Smooth muscle cell (in vitro differentiated cells): Measurements from ENCODE around the gene SLC8B1. TPM values are rescaled to one million over a fixed set of nuclear protein-coding genes. Genes with fewer than 3 reads are reported as not detected.

Experiments
- DNase-seq: peaks from one replicate; lab custom pipeline; 2025; ENCODE audit not compliant: unreplicated experiment; lab: John Stamatoyannopoulos, UW
- H2AFZ ChIP-seq: fragments of 200-600 bp; sonication (generic); 2 replicates; pipeline ENCODE4 v1.6.0; 2016; ENCODE audit warnings: antibody characterized with exemption, low read depth, mild to moderate bottlenecking
- H3F3A ChIP-seq: fragments of 200-600 bp; sonication (generic); 2 replicates; pipeline ENCODE4 v1.6.0; 2017; ENCODE audit warnings: antibody characterized with exemption, low read depth
- H3K27ac ChIP-seq: fragments of 200-600 bp; sonication (generic); 2 replicates; pipeline ENCODE4 v1.5.1; 2016; ENCODE audit warnings: low read depth, mild to moderate bottlenecking
- H3K27me3 ChIP-seq: fragments of 200-600 bp; sonication (generic); 2 replicates; pipeline ENCODE4 v1.6.1; 2016; ENCODE audit warnings: low read depth, mild to moderate bottlenecking
- H3K36me3 ChIP-seq: fragments of 200-600 bp; sonication (generic); 2 replicates; pipeline ENCODE4 v1.5.1; 2016; ENCODE audit warnings: low read depth
- H3K4me1 ChIP-seq: fragments of 200-600 bp; sonication (generic); 2 replicates; pipeline ENCODE4 v1.5.1; 2016; ENCODE audit warnings: low read depth
- H3K4me2 ChIP-seq: fragments of 200-600 bp; sonication (generic); 2 replicates; pipeline ENCODE4 v1.6.0; 2016; ENCODE audit warnings: mild to moderate bottlenecking
- H3K4me3 ChIP-seq: fragments of 200-600 bp; sonication (generic); 2 replicates; pipeline ENCODE4 v1.5.1; 2016; ENCODE audit warnings: mild to moderate bottlenecking
- H3K79me2 ChIP-seq: fragments of 200-600 bp; sonication (generic); 2 replicates; pipeline ENCODE4 v1.6.0; 2016; ENCODE audit warnings: low read depth, mild to moderate bottlenecking
- H3K9ac ChIP-seq: fragments of 200-600 bp; sonication (generic); 2 replicates; pipeline ENCODE4 v1.6.0; 2016; ENCODE audit warnings: low read depth
- H3K9me3 ChIP-seq: fragments of 200-600 bp; sonication (generic); replicated peaks from 2 replicates; pipeline ENCODE4 v1.5.1; 2016; ENCODE audit warnings: low read depth
- H4K20me1 ChIP-seq: fragments of 200-600 bp; sonication (generic); 2 replicates; pipeline ENCODE4 v1.6.0; 2016; ENCODE audit warnings: low read depth
- WGBS: methylation state at CpG from one replicate; pipeline ENCODE4 v1.1.7; 2016; ENCODE audit warnings: low lambda C conversion rate; 5-methylcytosine and 5-hydroxymethylcytosine counted together
- microRNA-seq: library from miRNA; unstranded; fragments of <30 nt; microRNA quantifications from one replicate; pipeline ENCODE4, GENCODE V29; 2016; ENCODE audit warnings: borderline number of aligned reads
- polyA plus RNA-seq: library from polyadenylated mRNA; unstranded; fragments of >200 nt; fragmentation: Nextera tagmentation; extraction: Ambion mirVana; gene quantifications from 2 replicates; pipeline ENCODE4 v1.2.1, GENCODE V29; 2016
- small RNA-seq: library from RNA; depleted of rRNA; stranded (forward); fragments of <200 nt; gene quantifications from one replicate; pipeline ENCODE3, GENCODE V24; 2014
- total RNA-seq: library from RNA; depleted of rRNA; stranded (reverse); fragments of >200 nt; gene quantifications from 2 replicates; pipeline ENCODE4 v1.2.3, GENCODE V29; 2014
- TF ChIP-seq, protein P1 (sequence below): fragments of 200-600 bp; sonication (generic); IDR thresholded peaks from 2 replicates; pipeline ENCODE4 v1.5.1; 2017; ENCODE audit warnings: borderline replicate concordance, mild to moderate bottlenecking, antibody characterized with exemption; ENCODE audit not compliant: insufficient read depth, poor library complexity, severe bottlenecking

SLC8B1 gene
- total and polyA plus RNA-seq, 2 experiments from 2014 or later: 11.8 to 14.3 TPM

DNA sequence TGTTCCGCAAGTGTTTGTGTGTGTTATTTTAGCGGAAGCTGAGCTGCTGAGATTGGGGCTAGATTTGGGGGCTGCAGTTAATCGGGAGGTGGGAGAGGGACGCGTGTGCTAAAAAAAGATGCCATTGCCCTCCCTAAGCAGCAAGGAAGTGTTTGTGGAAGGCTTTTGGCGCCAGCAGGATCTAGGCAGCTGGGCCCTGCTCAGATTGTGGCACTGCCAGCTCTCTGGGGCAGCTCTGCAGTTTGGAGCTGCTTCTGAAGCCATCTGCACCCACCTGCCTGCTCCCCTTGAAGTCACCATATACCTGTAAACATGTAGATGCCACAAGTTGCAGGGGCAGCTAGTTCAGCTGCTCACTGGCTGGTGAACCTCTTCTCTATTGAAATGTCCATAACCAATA is 84.9 kb downstream of the SLC8B1 start:
- Histone ChIP-seq H4K20me1 (no peaks in the 10 kb centered on the region), H3K9me3 (no peaks in the 10 kb centered on the region), H3K36me3 (no peaks in the 10 kb centered on the region), H3K4me2 (no peak overlapping the region), H3K4me1 (peaks cover 10% of the 10 kb centered on the region), H3K9ac (no peak overlapping the region), H3K79me2 (no peaks in the 10 kb centered on the region), H3F3A (peaks cover 1% of the 10 kb centered on the region), H2AFZ (no peak overlapping the region), H3K27ac (no peak overlapping the region), H3K27me3 (no peaks in the 10 kb centered on the region), H3K4me3 (no peak overlapping the region)
- TF ChIP-seq, protein P1, sequence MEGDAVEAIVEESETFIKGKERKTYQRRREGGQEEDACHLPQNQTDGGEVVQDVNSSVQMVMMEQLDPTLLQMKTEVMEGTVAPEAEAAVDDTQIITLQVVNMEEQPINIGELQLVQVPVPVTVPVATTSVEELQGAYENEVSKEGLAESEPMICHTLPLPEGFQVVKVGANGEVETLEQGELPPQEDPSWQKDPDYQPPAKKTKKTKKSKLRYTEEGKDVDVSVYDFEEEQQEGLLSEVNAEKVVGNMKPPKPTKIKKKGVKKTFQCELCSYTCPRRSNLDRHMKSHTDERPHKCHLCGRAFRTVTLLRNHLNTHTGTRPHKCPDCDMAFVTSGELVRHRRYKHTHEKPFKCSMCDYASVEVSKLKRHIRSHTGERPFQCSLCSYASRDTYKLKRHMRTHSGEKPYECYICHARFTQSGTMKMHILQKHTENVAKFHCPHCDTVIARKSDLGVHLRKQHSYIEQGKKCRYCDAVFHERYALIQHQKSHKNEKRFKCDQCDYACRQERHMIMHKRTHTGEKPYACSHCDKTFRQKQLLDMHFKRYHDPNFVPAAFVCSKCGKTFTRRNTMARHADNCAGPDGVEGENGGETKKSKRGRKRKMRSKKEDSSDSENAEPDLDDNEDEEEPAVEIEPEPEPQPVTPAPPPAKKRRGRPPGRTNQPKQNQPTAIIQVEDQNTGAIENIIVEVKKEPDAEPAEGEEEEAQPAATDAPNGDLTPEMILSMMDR: no peak
- DNase-seq: no peak
- 98% methylated on average over 6 of the region's 6 CpGs for WGBS

- H3K36me3 ChIP-seq: no peaks in the 10 kb centered on the region
- no peaks in the 10 kb centered on the region for H4K20me1 ChIP-seq
- TF ChIP-seq, protein P1: no peak
- DNase-seq: no peak
- H3F3A ChIP-seq: peaks cover 6% of the 10 kb centered on the region
- H2AFZ ChIP-seq: no peak overlapping the region
- H3K27ac ChIP-seq: no peak overlapping the region
- no peak overlapping the region for H3K4me2 ChIP-seq
- H3K4me1 ChIP-seq: peaks cover 10% of the 10 kb centered on the region
- WGBS: 96% methylated on average over 12 of the region's 12 CpGs
- H3K9ac ChIP-seq: no peak overlapping the region
- H3K27me3 ChIP-seq: no peaks in the 10 kb centered on the region
- no peak overlapping the region for H3K4me3 ChIP-seq
- H3K79me2 ChIP-seq: no peaks in the 10 kb centered on the region
- no peaks in the 10 kb centered on the region for H3K9me3 ChIP-seq
Observed at GRCh38 chr12:113249546-113249945, 85.4 kb downstream of the SLC8B1 start.

- no peak overlapping the region for H3K4me3 ChIP-seq
- H3K9me3 ChIP-seq: no peaks in the 10 kb centered on the region
- no peak overlapping the region for H3K9ac ChIP-seq
- no peaks in the 10 kb centered on the region for H3K36me3 ChIP-seq
- H3F3A ChIP-seq: peaks cover 7% of the 10 kb centered on the region
- WGBS: 96% methylated on average over 11 of the region's 11 CpGs
- no peak for DNase-seq
- no peak overlapping the region for H3K4me2 ChIP-seq
- no peaks in the 10 kb centered on the region for H3K79me2 ChIP-seq
- no peak overlapping the region for H3K27ac ChIP-seq
- TF ChIP-seq, protein P1: no peak
- H4K20me1 ChIP-seq: no peaks in the 10 kb centered on the region
- no peak overlapping the region for H2AFZ ChIP-seq
- H3K4me1 ChIP-seq: peaks cover 10% of the 10 kb centered on the region
- no peaks in the 10 kb centered on the region for H3K27me3 ChIP-seq
Observed at GRCh38 chr12:113248842-113249435, 86.0 kb downstream of the SLC8B1 start.

Small RNA genes lying within 50 kb of the gene (microRNA-seq; reads per million reads assigned to microRNA genes)
- gene MIR6762: not detected

Small RNA genes lying within 50 kb of the gene (small RNA-seq; reads per million reads assigned to genes)
- gene MIR6762: not detected

Other genes with a start within 250 kb of the SLC8B1 start
- gene RASAL1, start 199.3 kb downstream of the SLC8B1 start, total RNA-seq: not detected in 2 replicates
- gene RASAL1, start 199.3 kb downstream of the SLC8B1 start, polyA plus RNA-seq: not detected in 2 replicates
- not detected in 2 replicates for gene CFAP73, start 185.4 kb downstream of the SLC8B1 start, total RNA-seq
- gene CFAP73, start 185.4 kb downstream of the SLC8B1 start, polyA plus RNA-seq: not detected in 2 replicates
- gene DDX54, start 149.6 kb downstream of the SLC8B1 start, total RNA-seq: 19.3 and 39.3 TPM in 2 replicates
- gene DDX54, start 149.6 kb downstream of the SLC8B1 start, polyA plus RNA-seq: 28.3 and 32.5 TPM in 2 replicates
- 9.1 and 9.6 TPM in 2 replicates for gene RITA1, start 149.4 kb downstream of the SLC8B1 start, total RNA-seq
- 12.2 and 14.0 TPM in 2 replicates for gene RITA1, start 149.4 kb downstream of the SLC8B1 start, polyA plus RNA-seq
- gene TPCN1, start 113.6 kb downstream of the SLC8B1 start, total RNA-seq: 12.1 and 12.9 TPM in 2 replicates
- 29.2 and 29.6 TPM in 2 replicates for gene TPCN1, start 113.6 kb downstream of the SLC8B1 start, polyA plus RNA-seq
- 14.2 and 19.6 TPM in 2 replicates for gene PLBD2, start 23.5 kb upstream of the SLC8B1 start, total RNA-seq
- 28.2 and 32.9 TPM in 2 replicates for gene PLBD2, start 23.5 kb upstream of the SLC8B1 start, polyA plus RNA-seq
- not detected in 2 replicates for gene SDS, start 68.8 kb upstream of the SLC8B1 start, total RNA-seq
- not detected in 2 replicates for gene SDS, start 68.8 kb upstream of the SLC8B1 start, polyA plus RNA-seq
- 0.81 and 6.7 TPM in 2 replicates for gene SDSL, start 87.3 kb upstream of the SLC8B1 start, total RNA-seq
- 3.6 and 5.4 TPM in 2 replicates for gene SDSL, start 87.3 kb upstream of the SLC8B1 start, polyA plus RNA-seq
- not detected in 2 replicates for gene LHX5, start 136.8 kb upstream of the SLC8B1 start, total RNA-seq
- not detected in 2 replicates for gene LHX5, start 136.8 kb upstream of the SLC8B1 start, polyA plus RNA-seq